GM23248 (cell line): ENCODE data around the gene ERAL1.

Source experiments
- EZH2 ChIP-seq: fragments of 200-600 bp; sonication (generic); IDR thresholded peaks from 2 replicates; pipeline ENCODE4 v1.6.1; 2018; ENCODE audit warnings: antibody characterized with exemption, mild to moderate bottlenecking; ENCODE audit not compliant: insufficient read depth, poor library complexity, severe bottlenecking
- EZH2phosphoT487 ChIP-seq: fragments of 200-600 bp; sonication (generic); IDR thresholded peaks from 2 replicates; pipeline ENCODE4 v1.6.1; 2018; ENCODE audit warnings: antibody characterized with exemption, moderate library complexity, mild to moderate bottlenecking, low read depth; ENCODE audit not compliant: insufficient read depth

DNA sequence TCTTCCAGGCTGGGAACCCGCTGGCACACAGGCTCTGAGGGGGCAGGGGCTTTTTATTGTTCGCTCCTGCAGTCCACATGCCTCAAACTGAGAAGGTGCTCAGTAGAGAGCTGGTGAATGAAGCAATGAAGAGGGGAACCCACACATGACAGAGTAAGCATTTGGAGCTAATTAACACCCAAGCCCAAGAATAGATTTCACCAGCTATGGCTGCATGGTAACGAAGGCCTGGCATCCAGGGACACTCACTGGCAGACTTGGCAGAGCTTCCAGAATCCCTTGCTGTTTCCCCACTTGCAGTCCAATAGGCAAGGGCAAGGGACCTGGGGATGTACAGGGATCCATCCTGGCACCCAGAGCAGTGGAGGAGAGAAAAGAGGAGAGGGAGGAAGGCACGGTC is 30.5 kb downstream of the ERAL1 start:
- TF ChIP-seq EZH2 (no peak), EZH2phosphoT487 (no peak)
